ENCODE data around the gene SIAH1. TPM values are rescaled to one million over a fixed set of nuclear protein-coding genes. Genes with fewer than 3 reads are reported as not detected.

SIAH1 gene
- polyA plus RNA-seq, 1 donor (not counting 4 experiments of a cell fraction or from before 2014, with no cell fraction given): 19.0 TPM

GRCh38 chr16:48323783-48324775 lies 61.1 kb downstream of the SIAH1 start:
- FAIRE-seq: peak; percentile 49
- no peak overlapping the region for H3K4me2 ChIP-seq (ENCODE audit: control insufficient read depth, extremely low read depth, insufficient read depth, low read depth, low read length)

GRCh38 chr16:48321317-48322036 lies 63.7 kb downstream of the SIAH1 start:
- no peak overlapping the region for H3K4me3 ChIP-seq (ENCODE audit: control insufficient read depth in 2 of 3, extremely low read depth in 1 of 3, insufficient read depth in 2 of 3, low read depth in 1 of 3, low read length in 3 of 3)
- TF ChIP-seq CTCF (optimal IDR thresholded peaks at IDR 0.05 in 1 of 3, IDR thresholded peaks at IDR 0.05 in 1 of 3, conservative IDR thresholded peaks at IDR 0.05 in 1 of 3; ENCODE audit: extremely low read depth in 1 of 3, insufficient read depth in 2 of 3, low read length in 3 of 3) (no peak), EZH2 (IDR thresholded peaks at IDR 0.05; ENCODE audit: low read length) (no peak)
- DNase-seq (ENCODE audit: low read depth, low spot score) (no peak), FAIRE-seq (no peak)
- H3K79me2 ChIP-seq (ENCODE audit: control insufficient read depth, insufficient read depth, low read length): no peaks in the 10 kb centered on the region
- H4K20me1 ChIP-seq (ENCODE audit: control insufficient read depth, extremely low read depth, insufficient read depth, low read length): no peaks in the 10 kb centered on the region
- no peak overlapping the region for H2AFZ ChIP-seq (ENCODE audit: control insufficient read depth, low read length)
- no peaks in the 10 kb centered on the region for H3K9me3 ChIP-seq (ENCODE audit: control insufficient read depth, low read depth, low read length)
- no peak overlapping the region for H3K27ac ChIP-seq (ENCODE audit: control insufficient read depth, insufficient read depth, low read length)
- no peak overlapping the region for H3K4me2 ChIP-seq (ENCODE audit: control insufficient read depth, extremely low read depth, insufficient read depth, low read depth, low read length)
- dilution Hi-C loops (cut with MboI; ENCODE audit: extremely low pct_ligation_motif_present, low sequenced_read_pairs): no loop called here
- no peak overlapping the region for H3K9ac ChIP-seq (ENCODE audit: control insufficient read depth, extremely low read depth, insufficient read depth, low read length)
- H3K4me1 ChIP-seq (ENCODE audit: control insufficient read depth, extremely low read depth, insufficient read depth, low read length): peaks cover 3% of the 10 kb centered on the region
- no peaks in the 10 kb centered on the region for H3K9me1 ChIP-seq (ENCODE audit: control insufficient read depth, extremely low read depth, insufficient read depth, low read length)
- H3K36me3 ChIP-seq (ENCODE audit: control insufficient read depth in 2 of 2, extremely low read depth in 1 of 2, insufficient read depth in 2 of 2, low read length in 2 of 2): peaks cover 0 to 4% of the 10 kb centered on the region in 2 experiments
- no peaks in the 10 kb centered on the region for H3K27me3 ChIP-seq (ENCODE audit: control insufficient read depth, extremely low read depth, insufficient read depth, low read length)

More at GRCh38 chr16:48323783-48324775, 61.1 kb downstream of the SIAH1 start:
- H3K4me1 ChIP-seq (ENCODE audit: control insufficient read depth, extremely low read depth, insufficient read depth, low read length): no peaks in the 10 kb centered on the region
- H3K9me1 ChIP-seq (ENCODE audit: control insufficient read depth, extremely low read depth, insufficient read depth, low read length): peaks cover 2% of the 10 kb centered on the region
- no peak overlapping the region for H2AFZ ChIP-seq (ENCODE audit: control insufficient read depth, low read length)
- no peaks in the 10 kb centered on the region for H3K79me2 ChIP-seq (ENCODE audit: control insufficient read depth, insufficient read depth, low read length)
- no peak overlapping the region for H3K4me3 ChIP-seq (ENCODE audit: control insufficient read depth in 2 of 3, extremely low read depth in 1 of 3, insufficient read depth in 2 of 3, low read depth in 1 of 3, low read length in 3 of 3)
- H3K27me3 ChIP-seq (ENCODE audit: control insufficient read depth, extremely low read depth, insufficient read depth, low read length): no peaks in the 10 kb centered on the region
- no peaks in the 10 kb centered on the region for H3K9me3 ChIP-seq (ENCODE audit: control insufficient read depth, low read depth, low read length)
- H4K20me1 ChIP-seq (ENCODE audit: control insufficient read depth, extremely low read depth, insufficient read depth, low read length): no peaks in the 10 kb centered on the region
- DNase-seq (ENCODE audit: low read depth, low spot score): no peak
- TF ChIP-seq CTCF (optimal IDR thresholded peaks at IDR 0.05 in 1 of 3, IDR thresholded peaks at IDR 0.05 in 1 of 3, conservative IDR thresholded peaks at IDR 0.05 in 1 of 3; ENCODE audit: extremely low read depth in 1 of 3, insufficient read depth in 2 of 3, low read length in 3 of 3): no peak
- no peak for TF ChIP-seq EZH2 (IDR thresholded peaks at IDR 0.05; ENCODE audit: low read length)
- H3K36me3 ChIP-seq (ENCODE audit: control insufficient read depth in 2 of 2, extremely low read depth in 1 of 2, insufficient read depth in 2 of 2, low read length in 2 of 2): peaks cover 0 to 4% of the 10 kb centered on the region in 2 experiments
- no peak overlapping the region for H3K27ac ChIP-seq (ENCODE audit: control insufficient read depth, insufficient read depth, low read length)
- no peak overlapping the region for H3K9ac ChIP-seq (ENCODE audit: control insufficient read depth, extremely low read depth, insufficient read depth, low read length)
- dilution Hi-C loops (cut with MboI; ENCODE audit: extremely low pct_ligation_motif_present, low sequenced_read_pairs): no loop called here
